ENCODE measurements around the gene LCORL.

DNA sequence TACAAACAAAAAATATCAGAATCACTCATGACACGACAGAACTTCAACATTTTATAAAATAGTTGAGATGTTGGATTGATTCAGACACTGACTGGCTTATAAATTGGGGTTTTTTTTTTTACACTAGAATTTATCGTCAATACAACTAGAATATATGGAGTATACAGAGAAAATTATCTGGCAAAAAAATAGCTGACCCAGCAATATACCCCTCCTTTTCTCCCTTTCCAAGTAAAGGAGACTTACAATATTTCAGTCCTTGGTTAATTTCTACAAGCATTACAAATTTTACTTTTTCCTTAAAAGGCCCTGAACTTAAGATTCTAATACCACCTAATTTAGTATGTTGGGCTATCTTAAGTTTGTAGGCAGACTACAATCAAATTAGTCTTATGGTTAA, 76.3 kb downstream of the LCORL start:
- TF ChIP-seq POLR2AphosphoS5 (IDR thresholded peaks at IDR 0.05; ENCODE audit: low read depth, low read length) (no peak), SPI1 (IDR thresholded peaks at IDR 0.05; ENCODE audit: low read depth, low read length) (no peak), POLR2A (IDR thresholded peaks at IDR 0.05; ENCODE audit: low read depth, low read length) (no peak), TAF1 (IDR thresholded peaks at IDR 0.05; ENCODE audit: low read depth, low read length) (no peak), PAX5 (IDR thresholded peaks at IDR 0.05; ENCODE audit: insufficient read depth, low read length, severe bottlenecking) (no peak), POU2F2 (IDR thresholded peaks at IDR 0.05; ENCODE audit: low read depth, low read length) (no peak)

All from GM12891 (cell line).